IPS-18c (cell line): Measurements from ENCODE around the gene TSHZ3.

ENCODE experiments used
- H3K4me3 ChIP-seq: 2 replicates; pipeline ENCODE4 v1.7.0; 2013; ENCODE audit warnings: low read depth, mild to moderate bottlenecking, low read length, moderate library complexity; ENCODE audit not compliant: insufficient read depth
- H3K9me3 ChIP-seq: one replicate; pipeline ENCODE4 v1.6.1; 2013; ENCODE audit warnings: mild to moderate bottlenecking, low read length, moderate library complexity; ENCODE audit not compliant: control insufficient read depth, insufficient read depth

The TSHZ3 gene

DNA sequence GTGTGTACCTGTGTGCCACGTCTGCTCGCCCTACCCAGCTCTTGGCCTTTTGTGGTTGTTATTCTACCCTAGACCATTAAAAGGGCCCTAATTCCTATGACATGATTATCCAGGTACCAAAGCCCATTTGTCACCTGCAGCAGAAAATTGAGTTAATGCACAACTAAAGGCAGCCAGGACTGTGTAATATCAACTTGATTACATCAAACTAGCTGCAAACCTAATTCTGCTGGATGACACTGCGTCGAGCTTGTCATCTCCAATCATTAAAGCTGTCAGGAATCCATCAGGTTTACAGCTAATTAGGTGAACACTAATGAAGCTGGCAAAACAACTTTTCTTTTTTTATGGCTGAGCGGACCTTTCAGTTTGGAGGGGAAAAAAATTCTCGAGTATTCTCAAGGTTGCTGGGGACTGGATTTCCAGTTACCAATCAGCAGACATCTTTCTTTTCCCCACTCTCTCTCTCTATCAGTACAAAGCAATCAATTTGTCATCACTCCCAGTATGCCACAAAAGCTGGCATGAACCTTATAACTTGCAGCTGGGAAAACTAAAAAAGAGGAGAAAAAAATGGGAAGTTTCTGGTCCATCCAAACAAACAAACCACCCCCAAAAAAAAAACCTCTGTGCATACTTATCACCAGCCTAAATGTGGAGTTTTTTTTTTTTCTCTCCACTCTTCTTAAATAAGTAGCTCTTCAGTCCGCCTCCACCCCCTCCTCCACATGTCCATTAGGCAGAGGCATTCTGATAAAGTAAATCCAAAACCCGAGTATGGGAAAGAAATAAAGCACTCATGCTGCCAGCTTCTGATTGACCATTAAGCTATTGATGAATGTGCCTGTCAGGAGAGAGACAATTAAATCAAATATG, 2.8 kb downstream of the TSHZ3 start:
- Histone ChIP-seq H3K4me3 (no peak overlapping the region), H3K9me3 (no peaks in the 10 kb centered on the region)

DNA sequence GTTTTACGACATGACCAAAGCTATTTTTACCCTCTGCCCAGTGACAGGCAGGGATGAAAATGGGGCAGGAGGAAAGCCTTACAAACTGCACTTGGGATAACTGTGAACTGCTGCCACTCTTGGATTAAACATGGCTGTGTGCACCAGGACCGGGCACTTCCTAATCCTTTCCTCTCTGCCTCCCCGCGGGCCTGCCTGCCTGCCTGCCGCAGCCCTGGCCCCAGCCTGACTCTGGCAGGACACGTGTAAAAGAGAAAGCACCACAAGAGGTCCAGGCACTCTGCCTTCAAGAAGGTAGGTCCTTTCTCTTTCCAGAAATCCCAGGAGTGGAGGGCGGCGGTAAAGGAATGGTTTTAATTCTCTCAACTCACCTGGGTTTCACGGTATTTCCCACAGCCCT, 4.8 kb downstream of the TSHZ3 start:
- Histone ChIP-seq H3K4me3 (no peak overlapping the region), H3K9me3 (no peaks in the 10 kb centered on the region)

DNA sequence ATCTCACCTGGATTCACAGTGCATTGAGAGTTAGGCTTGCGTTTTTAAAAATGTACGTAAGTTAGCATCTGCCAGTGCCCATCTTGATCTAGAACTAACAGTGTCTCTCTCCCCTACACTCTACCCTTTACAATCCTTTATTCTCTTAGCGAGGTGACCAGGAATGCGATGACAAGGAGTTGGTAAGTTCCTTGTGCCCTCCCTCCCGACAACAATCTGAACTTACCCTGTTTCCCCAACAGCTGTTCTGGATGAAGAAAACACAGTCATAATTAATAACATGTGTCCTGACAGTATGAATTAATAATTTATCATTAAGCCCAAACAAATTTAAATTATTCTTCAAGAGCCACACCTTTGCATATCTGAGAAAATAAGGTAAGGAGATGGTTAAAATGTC, 6.3 kb downstream of the TSHZ3 start:
- Histone ChIP-seq H3K4me3 (no peak overlapping the region), H3K9me3 (no peaks in the 10 kb centered on the region)

DNA sequence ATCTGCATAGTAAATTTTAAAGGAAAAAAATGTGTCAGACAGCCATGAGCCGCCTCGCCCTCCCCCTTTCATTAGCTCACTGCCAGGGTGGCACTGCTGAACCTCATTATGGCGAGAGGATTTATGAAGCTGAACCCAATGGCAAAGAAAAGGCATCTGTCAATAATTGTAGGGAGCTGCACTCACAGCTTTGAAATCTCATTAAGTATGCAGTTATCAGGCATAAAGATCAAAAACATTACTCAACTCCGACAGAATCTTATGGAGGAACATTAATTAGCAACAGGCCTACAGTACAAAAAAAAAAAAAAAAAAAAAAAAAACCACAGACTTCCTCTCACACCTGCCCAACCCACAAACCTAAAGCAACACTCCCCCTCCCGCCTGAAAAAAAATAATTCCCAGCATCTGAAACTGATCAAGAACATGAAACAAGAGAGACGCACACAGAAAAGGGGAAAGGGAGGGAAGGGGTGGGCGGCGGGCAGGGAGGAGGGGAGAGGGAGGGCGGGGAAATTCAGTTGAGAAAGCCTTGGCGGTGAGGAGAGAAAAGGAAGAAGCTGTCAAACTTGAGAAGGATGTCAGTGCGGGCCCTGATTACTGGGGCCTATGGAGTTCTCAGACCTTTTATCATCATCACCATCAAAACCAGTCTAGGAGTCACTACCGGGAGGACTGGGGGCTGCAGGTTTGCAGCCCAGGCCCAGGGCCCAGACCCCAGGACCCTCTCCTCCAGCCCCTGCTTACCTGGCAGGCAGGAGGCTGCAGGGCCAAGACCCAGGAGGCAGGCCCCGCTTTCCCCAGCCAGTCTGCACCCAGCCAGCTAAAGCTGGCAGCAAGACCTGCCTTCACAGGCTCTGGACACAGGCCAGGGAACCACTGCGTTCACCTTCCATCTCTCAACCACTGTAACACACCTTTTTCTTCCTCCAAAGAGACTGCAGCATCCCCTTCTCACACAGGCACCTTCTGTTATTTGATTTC, 8.9 kb downstream of the TSHZ3 start:
- no peaks in the 10 kb centered on the region for H3K9me3 ChIP-seq

GRCh38 chr19:31339411-31339810, 9.8 kb downstream of the TSHZ3 start:
- Histone ChIP-seq H3K4me3 (no peak overlapping the region), H3K9me3 (no peaks in the 10 kb centered on the region)

More for the DNA sequence above, 8.9 kb downstream of the TSHZ3 start:
- H3K4me3 ChIP-seq, result no peak overlapping the region

- Histone ChIP-seq H3K9me3 (no peaks in the 10 kb centered on the region), H3K4me3 (no peak overlapping the region)
These were observed 11.0 kb downstream of the TSHZ3 start for GRCh38 chr19:31338069-31338776.

GRCh38 chr19:31337008-31337914, 12.0 kb downstream of the TSHZ3 start:
- H3K4me3 ChIP-seq, result no peak overlapping the region
- no peaks in the 10 kb centered on the region for H3K9me3 ChIP-seq

DNA sequence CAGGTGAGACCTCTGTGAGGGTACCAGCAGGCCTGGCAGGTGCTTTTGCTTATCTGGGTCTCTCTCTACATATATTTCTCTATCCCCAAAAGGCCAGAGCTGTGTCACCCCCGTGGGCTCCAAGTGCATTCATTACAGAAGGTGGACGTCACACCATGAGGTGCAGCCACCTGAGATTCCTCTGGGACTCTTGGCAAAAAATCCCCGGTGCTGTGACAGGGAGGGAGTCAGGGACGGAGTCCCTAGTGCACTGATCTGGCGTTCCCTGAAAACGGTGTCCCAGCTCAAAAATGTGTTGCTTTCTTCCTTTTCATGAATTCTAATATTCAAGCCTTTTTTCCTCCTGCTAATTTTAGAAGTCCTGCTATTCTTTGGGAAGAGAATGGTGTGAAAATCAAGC, 13.5 kb downstream of the TSHZ3 start:
- Histone ChIP-seq H3K4me3 (no peak overlapping the region), H3K9me3 (no peaks in the 10 kb centered on the region)

DNA sequence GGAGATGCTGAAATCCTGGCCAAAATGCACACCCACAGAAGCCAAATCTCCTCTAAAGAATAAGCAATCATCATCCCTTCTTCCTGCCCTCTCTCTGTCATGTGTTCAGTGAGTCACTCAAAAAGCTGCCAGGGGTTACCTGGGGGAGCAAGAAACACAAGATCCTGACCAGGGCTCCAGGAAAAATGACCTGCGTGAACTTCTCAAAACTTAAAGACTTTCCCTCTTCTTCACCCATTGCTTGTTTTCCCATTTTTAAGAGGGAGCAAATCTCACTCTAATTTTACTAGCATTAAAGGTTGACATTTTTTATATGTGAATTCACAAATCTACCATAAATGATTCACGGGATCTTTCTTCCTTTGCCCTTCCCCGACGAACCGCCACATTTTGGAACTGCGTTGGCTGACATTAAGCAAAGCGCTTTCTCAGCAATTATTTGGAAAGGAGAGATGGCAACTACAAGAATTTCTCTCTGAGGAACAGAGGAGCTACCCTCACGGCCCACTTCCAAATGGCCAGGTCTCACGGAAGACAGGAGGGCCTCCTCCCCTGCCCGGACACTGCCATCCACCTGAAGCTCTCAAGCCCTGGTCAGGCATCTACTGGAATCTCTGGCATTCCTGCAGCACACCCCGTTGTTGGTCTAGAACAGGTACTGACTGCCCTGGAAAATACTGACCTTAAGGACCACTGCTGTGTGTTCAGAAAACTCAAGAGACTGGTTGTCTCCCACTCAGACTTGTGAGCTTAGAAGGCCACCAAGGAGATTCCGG, 14.2 kb downstream of the TSHZ3 start:
- Histone ChIP-seq H3K9me3 (no peaks in the 10 kb centered on the region), H3K4me3 (no peak overlapping the region)

GRCh38 chr19:31334101-31334848, 15.0 kb downstream of the TSHZ3 start:
- Histone ChIP-seq H3K9me3 (no peaks in the 10 kb centered on the region), H3K4me3 (no peak overlapping the region)

GRCh38 chr19:31332096-31332495, 17.1 kb downstream of the TSHZ3 start:
- Histone ChIP-seq H3K4me3 (no peak overlapping the region), H3K9me3 (no peaks in the 10 kb centered on the region)

- Histone ChIP-seq H3K9me3 (no peaks in the 10 kb centered on the region), H3K4me3 (no peak overlapping the region)
These were observed 17.7 kb downstream of the TSHZ3 start for GRCh38 chr19:31331536-31331935.

- no peaks in the 10 kb centered on the region for H3K9me3 ChIP-seq
- H3K4me3 ChIP-seq, result no peak overlapping the region
These were observed 18.5 kb downstream of the TSHZ3 start for GRCh38 chr19:31330761-31331160.

DNA sequence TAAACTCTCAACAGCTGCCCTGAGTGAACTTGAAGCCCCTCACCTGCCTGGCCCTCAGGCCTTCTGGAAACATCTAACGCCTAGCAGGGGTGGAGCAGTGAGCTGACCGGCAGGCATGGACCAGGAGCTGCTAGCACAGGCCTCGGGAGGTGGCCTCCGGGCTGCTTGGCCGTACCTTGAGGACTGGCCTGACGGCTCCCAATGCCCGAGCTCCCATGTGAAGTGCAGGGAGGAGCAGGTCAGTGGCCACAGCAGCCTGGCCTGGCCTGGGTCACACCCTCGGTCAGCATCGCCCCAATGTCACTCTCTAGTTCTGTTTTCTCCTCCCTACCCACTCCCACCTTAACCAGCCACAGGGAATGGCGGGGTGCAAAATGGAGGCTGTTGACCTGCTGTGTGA, 19.0 kb downstream of the TSHZ3 start:
- Histone ChIP-seq H3K4me3 (no peak overlapping the region), H3K9me3 (no peaks in the 10 kb centered on the region)

DNA sequence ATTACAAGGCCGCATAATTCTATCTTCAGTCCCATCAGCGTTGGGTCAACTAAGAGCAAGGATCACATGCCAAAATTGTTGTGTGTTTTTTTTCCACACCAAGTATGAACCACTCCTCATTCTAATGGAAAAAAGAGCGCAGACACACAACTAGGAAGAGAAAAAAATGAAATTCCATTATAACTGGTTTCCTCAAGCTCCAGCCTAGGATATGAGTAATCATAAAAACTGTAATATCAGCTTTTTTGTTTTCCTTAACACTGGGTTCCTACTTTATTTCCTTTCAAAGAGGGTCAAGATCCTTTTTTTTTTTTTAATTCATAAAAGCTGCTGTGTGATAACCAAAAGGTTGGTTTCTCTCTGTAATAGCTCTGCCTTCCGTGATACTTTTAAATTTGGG, 19.4 kb downstream of the TSHZ3 start:
- H3K9me3 ChIP-seq, result no peaks in the 10 kb centered on the region
- H3K4me3 ChIP-seq, result no peak overlapping the region
